Occipital lobe (tissue), 2 donors: ENCODE measurements around the gene ZBTB20. TPM values are rescaled to one million over a fixed set of nuclear protein-coding genes. Genes with fewer than 3 reads are reported as not detected.

Experiments used
- DNase-seq: peaks from one replicate; lab custom pipeline; 2025; lab: John Stamatoyannopoulos, UW
- total RNA-seq: library from RNA; depleted of rRNA; stranded (reverse); fragments of >200 nt; gene quantifications from one replicate; pipeline ENCODE4 v1.2.3, GENCODE V29; 2014

The ZBTB20 gene
- total RNA-seq, 1 donor from 2014 or later = 62.7 TPM

- DNase-seq = no peak
Measured at GRCh38 chr3:114379266-114379665, 767.8 kb downstream of the ZBTB20 start.

GRCh38 chr3:114378760-114379159, 768.3 kb downstream of the ZBTB20 start:
- DNase-seq = no peak

GRCh38 chr3:114377426-114377825, 769.7 kb downstream of the ZBTB20 start:
- DNase-seq = no peak

GRCh38 chr3:114376516-114377185, 770.4 kb downstream of the ZBTB20 start:
- no peak for DNase-seq

DNA sequence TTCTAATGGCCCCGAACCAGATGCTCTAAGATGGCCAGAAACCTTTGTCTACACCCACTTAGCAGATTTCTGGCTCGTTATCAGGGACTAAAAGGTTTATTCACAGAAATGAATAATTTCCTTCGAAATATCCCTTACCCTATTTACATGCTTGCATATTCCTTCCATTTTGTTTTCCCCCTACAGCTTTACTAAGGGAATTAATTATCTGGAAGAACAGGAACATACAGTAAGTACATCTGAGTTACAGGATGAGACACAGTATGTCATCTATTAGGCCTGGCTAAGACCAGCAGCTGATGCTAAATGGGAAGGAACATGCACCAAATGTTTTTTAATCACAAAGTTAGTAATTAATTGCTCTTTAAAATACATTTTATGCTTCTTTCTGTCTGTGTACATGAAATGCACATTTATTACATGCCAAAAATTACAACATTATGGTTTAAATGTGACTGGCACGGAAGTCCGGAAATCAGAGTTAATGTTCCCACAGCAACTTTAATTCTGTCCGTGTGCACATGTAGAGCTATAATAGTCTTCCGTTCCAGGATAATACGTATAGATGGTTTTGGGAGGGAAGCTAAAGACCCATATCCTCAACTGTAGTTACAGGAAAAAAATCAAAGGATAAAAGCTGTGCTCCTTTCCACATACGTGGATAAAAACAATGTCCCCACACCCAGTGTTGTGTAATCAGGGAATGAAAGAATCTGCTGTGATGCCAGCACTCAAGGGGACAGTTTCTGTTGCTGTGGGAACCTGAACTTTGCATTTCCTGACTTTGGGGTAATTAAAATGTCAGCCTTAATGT, 771.3 kb downstream of the ZBTB20 start:
- DNase-seq = no peak

DNA sequence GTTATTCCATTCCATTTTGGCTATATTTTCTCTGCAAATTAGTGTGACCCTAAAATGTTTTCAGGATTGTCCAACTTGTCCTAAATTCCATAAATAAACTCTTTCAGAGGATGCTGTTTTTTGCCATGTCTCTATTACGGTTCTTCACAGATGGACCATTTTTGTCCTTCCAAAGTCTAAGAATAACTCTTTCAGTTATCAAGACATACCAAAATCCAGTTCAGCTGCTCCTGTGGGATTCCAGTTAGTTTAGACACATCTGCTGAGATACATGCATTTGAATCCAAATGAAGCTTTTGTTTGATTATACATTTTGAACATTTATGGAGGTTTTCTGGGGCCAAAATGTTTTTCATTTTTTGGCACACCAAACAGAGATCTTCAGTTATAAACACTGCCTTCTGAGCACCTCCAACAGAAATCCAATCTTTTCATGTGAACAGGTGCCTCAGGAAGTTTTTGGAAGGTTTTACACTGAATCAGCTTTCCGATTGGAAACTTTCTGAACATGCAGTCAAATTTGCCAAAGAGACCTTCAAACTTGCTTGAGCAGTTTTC, 772.6 kb downstream of the ZBTB20 start:
- DNase-seq = no peak

DNA sequence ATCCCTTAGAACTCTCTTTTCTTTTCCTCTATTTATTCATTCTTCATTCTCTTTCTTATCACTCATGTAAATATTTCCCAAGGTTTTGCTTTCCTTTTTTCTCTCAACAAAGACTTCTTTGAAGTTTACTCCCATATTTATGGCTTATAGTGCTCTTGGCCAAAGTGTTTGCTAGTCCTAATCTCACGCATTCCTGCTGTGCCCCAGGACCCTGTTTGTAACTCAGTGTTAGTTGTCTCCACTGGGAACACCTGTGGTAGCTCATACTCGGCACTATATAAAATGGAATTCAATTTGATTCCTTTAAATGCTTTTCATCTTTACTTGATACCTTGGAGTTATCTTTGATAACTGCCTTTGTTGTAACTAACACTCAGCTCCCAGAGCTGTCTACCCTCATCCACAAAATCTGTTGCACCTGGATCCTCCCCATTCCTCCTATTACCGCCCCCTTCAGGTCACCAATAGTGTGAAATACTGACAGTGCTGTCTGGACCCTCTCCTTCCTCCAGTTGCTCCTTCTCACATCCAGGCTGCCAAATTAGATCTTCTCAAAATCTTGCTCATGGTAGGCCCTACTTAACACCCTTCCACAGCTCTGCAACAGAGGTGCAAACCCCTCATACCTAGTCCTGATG, 776.4 kb downstream of the ZBTB20 start:
- DNase-seq = no peak

GRCh38 chr3:114365909-114366308, 781.2 kb downstream of the ZBTB20 start:
- DNase-seq = no peak

DNA sequence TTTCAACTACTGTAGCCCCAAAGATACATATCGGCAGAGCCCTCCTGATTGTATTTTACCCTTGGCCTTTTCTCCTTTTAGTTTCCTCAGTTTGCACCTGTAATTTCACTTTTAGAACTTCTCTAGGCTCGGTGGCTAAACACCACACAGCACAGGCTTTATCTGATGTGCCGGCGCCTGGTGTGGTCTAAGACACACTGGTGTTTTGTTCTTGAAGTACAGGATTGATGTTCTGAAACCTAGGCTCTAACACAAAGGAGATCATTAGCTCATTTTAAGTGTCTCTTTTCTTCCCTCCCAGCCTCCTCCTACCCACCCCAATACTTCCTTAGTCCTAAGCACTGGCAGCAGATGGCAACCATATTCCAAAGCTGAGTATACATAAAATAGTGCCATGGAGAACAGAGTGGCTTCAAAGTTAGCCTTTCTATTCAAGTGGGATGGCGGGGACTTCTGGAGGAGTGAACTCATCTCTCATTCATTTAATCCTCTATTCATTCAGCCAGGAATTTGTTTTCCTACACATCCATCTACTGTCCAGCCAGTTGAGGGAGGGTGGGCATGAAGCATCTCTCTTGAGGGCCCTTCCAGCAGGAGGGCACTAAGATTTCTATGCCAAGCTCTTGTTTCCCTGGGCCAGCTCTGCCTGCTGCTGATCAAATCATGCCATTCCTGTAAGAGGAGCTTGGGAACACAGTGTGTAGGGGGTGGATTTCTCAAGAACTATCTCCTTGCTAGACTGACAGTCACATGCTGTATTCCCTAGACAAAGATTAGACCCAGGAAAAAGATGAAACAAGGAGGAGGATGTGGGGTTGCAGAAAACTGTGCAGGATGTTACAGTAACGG, 782.1 kb downstream of the ZBTB20 start:
- no peak for DNase-seq

GRCh38 chr3:114363554-114364202, 783.4 kb downstream of the ZBTB20 start:
- DNase-seq = no peak

- no peak for DNase-seq
Measured at GRCh38 chr3:114362815-114363214, 784.3 kb downstream of the ZBTB20 start.

DNA sequence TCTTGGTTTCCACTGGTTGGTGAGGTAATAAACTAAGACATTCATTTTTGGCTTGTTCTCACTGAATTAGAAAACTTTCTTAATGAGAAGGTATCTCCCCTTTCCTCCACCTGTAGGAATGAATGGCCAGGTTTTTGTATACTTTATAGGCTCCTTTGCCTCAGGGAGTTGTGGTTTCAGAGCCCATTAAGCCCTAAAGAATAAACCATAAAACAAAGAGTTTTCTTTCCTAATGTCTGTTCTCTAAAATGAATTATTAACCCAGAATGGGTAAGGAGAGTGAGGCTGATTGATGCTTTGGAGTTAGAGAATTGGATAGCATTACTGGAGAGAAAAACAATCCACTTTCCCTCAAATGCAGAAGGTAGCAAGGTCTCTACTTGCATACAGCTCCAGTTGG, 785.7 kb downstream of the ZBTB20 start:
- DNase-seq = no peak

GRCh38 chr3:114356525-114356924, 790.6 kb downstream of the ZBTB20 start:
- DNase-seq = no peak

GRCh38 chr3:114356066-114356465, 791.0 kb downstream of the ZBTB20 start:
- no peak for DNase-seq

- no peak for DNase-seq
Measured at GRCh38 chr3:114355653-114356052, 791.4 kb downstream of the ZBTB20 start.

GRCh38 chr3:114351822-114352145, 795.3 kb downstream of the ZBTB20 start:
- DNase-seq = no peak

DNA sequence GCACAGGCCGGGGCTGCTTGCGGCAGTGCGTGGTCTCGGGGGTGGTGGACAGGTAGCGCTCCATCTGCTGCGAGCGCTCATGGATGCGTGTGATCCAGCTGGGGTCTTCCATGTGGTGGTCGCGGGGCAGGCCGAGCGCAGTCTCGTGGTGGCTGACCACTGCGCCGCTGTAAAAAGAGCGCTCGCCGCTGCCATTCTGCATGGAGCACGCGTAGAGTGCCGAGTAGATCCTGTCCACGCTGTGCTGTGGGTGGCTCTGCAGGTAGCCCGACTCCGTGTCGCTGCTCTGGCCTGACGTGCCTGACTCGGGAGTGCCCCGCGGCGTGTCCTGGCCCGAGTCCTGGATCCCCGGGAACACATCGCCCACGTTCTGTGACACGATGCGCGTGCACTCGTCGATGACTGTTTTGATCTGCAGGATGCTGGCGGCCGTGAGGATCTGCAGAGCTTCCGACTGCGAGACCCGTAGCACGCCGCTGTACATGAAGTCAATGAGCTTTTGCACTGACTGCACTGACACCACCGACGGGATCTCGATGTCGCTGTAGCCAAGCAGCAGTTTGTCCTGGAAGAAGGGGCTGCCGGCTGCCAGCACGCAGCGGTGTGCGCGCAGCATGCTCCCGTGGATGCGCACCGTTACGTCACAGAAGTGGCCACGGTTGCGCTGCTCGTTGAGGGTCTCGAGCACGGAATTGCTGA, 795.8 kb downstream of the ZBTB20 start:
- no peak for DNase-seq

DNA sequence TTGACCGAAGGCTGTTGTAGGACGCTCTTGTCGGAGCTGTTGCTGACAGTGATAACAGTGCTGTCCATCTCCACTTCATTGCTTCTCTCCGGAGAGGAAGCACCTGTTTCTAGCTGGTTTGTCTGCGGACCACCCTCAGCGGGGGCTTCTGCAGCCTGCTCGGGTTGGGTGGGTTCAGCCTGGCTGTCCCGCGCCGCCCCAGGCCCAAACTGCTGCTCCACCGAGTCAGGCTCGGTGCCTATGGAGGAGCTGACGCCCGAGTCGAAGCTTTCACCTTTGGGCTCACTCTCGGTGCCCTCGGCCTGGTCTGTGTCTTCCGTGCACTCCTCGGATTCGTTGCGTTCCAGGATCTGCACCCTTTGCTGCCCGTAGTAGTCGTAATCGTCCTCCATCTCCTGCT, 796.4 kb downstream of the ZBTB20 start:
- no peak for DNase-seq

DNA sequence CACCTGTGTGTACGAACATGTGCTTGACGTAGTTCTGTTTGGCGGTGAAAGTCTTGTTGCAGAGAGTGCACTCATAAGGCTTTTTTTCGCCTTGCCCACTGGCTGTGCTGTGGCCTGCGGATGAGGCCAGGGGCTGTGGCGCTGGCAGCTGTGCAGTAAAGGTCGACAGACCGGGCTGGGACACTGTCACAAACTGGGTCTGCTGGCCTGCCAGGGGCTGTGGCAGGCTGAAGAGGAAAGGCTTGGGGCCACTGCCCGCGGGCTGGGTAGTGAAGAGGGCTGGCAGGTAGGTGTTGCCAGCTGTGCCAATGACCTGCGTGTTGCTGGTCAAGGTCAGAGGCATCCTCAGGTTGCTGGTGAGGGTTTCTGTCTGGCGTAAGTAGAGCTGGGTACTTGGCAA, 796.8 kb downstream of the ZBTB20 start:
- DNase-seq = no peak

GRCh38 chr3:114344492-114344891, 802.6 kb downstream of the ZBTB20 start:
- DNase-seq = no peak
